GM18508 (cell line): ENCODE results near the gene RGS9.
A peak's percentile ranks its signal among the peaks of the same experiment; 100 is the strongest.
"Not testable (repeated sequence)": the region's sequence is repeated elsewhere in the genome, so short reads cannot be mapped to it uniquely, and the experiment has no call there.

Experiments
- ATAC-seq: cut with Tn5 transposase; IDR thresholded peaks from one replicate; pipeline ENCODE4 v1.9.1; 2021; ENCODE audit warnings: moderate number of reproducible peaks; ENCODE audit not compliant: insufficient read depth, unreplicated experiment

Gene RGS9

DNA sequence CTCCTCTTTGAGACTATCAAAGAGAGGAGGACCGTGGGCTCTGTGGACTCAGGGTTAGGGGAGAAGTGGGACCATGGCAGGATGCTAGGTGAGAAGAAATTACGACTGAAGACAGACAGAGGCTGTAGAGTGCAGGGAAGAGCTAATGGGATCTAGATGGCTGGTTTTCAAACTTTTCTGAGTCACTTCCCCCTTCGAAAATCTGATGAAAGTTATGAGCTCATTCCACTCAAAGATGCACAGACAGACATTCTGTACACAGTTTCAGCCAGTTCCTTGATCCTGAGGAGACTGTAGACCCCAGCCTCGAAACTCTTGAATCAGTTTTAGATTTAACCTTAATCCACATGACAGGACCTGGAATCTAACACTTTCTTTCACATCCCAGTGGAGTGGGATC, 40.7 kb downstream of the RGS9 start:
- ATAC-seq: no peak

DNA sequence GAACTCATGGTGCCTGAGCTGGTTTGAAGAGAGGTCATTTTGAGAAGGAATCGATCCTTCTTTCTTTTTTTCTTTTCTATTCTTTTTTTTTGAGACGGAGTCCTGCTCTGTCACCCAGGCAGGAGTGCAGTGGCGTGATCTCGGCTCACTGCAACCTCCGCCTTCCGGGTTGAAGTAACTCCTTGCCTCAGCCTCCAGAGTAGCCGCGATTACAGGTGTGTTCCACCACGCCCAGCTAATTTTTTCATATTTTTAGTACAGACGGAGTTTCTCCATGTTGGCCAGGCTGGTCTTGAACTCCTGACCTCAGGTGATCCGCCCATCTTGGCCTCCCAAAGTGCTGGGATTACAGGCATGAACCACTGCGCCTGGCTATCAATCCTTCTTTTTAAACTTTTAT, 43.1 kb downstream of the RGS9 start:
- not testable (repeated sequence) for ATAC-seq

DNA sequence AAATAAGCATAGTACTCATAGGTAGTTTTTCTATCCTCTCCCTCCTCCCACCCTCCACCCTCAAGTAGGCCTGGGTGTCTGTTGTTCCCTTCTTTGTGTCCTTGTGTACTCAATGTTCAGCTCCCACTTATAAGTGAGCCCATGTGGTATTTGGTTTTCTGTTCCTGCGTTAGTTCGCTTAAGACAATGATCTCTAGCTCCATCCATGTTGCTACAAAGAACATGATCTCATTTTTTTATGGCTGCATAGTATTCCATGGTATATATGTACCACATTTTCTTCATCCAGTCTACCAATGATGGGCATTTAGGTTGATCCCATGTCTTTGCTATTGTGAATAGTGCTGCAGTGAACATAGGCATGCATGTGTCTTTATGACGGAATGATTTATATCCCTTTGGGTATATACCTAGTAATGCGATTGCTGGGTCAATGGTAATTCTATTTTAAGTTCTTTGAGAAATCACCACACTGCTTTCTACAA, 43.6 kb downstream of the RGS9 start:
- ATAC-seq: not testable (repeated sequence)

DNA sequence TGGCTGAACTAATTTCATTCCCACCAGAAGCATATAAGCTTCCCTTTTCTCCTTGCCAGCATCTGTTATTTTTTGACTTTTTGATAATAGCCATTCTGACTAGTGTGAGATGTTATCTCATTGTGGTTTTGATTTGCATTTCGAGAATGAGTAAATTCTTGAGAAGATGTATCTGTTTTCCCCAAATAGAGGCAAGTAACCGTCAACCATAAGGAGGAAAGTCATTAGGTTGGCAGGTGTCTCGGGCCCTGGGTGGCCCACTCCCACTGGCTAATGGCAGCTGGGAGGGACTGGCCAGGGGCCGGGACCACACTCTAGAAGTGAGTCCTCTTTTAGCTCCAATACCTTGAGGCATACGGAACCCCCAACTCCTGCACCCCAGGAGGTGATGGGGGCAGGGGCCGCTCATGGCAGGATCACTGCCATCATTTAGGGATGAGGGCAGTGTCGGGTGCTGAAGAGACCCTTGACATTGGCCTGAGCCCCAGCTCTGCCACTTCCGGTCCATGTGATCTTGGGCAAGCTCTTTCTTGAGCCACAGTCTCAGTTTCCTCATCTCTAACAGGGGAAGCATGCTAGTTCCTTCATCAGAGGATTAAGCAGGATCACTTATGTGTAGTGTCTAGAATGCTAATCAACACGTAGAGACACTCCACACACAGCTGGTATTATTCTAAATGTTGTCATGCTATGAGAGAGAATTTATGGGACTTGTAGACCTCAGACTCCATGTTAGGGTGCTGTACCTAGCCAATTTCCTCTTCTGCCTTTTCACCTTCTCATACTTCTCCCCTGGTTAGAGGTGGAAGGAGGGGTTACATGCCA, 44.3 kb downstream of the RGS9 start:
- peak; percentile 49 for ATAC-seq

DNA sequence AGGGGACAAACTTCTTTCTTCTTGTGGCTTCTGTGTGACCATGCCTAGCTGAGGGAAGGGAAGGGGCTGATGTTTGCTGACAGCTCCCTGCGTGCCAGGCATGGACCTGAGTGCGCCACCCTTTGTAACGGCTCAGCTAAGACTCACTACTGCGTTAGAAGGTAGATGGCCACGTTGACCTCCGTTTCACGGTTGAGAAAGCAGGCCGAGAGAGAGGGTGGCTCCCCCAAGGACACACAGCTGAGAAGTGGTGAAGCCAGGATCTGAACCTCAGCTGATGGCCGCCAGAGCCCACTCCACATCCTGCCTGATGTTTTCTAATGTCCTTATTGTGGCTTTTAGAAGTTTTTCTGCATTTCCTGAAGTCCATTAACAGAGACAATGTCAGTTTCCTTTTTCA, 45.1 kb downstream of the RGS9 start:
- ATAC-seq: peak; percentile 26

DNA sequence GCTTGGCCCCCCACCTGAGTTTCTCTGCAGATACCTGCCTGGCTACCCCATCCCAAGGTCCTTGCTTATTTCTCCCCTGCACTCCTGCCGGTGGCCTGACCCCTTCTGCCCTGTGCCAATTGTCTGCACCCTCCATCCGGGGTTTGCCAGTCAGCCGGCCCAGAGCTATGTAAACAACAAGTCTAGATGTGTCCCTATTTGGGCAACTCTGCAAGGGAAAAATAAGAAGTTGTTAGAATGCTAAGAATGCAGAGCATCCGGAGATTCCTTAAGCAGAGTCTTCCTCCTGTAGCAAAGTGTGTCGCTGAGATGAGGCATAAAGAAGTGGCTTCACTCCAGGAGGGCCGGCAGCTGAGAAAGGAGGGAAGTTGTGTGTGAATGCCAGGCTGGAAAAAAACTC, 46.6 kb downstream of the RGS9 start:
- ATAC-seq: no peak

DNA sequence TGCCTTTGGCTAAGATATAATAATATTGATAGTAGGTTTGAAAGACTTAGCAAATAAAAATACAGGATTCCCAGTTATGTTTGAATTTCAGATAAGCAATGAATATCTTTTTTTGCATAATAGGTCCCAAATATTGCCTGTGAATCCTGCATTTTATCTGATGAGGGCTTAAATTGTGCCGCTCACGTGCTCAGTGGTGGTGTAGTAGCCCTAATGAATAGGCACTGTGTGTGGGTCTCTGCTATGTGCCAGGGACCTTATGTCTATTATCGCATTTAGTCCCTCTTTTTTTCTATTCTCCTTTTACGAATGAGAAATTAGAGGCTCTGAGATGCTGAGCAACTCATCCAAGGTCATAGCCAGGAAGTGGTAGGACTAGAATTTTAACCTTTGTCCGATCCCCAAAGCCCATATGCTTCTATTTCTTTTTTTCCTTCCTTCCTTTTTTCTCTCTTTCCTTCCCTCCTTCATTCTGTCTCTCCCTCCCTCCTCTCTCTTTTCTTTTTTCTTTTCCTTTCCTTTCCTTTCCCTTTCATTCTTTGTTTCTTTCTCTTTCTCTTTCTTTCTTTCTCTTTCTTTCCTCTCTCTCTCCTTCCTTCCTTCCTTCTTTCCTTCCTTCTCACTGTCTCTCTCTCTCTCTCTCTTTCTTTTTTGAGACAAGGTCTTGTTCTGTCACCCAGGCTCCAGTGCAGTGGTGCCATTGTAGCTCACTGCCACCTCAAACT, 47.2 kb downstream of the RGS9 start:
- ATAC-seq: no peak

DNA sequence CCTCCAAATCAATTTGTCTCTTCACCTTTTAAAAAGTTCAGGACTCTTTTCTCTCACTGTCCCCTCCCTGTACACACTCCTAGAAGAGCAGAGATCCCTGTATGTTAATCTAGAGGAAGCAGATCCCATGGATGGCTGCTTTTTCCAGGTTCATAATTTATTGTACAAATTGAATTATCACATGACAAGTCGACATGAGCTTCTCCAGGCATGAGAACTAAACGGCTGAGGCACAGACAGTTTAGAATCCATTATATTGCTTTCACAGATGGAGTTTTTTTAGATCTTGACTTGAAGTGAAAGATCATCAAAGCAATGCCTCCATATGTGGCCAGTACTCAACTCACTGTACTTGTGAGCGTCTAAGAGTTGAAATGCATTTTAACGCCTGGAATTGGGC, 47.9 kb downstream of the RGS9 start:
- ATAC-seq: no peak

DNA sequence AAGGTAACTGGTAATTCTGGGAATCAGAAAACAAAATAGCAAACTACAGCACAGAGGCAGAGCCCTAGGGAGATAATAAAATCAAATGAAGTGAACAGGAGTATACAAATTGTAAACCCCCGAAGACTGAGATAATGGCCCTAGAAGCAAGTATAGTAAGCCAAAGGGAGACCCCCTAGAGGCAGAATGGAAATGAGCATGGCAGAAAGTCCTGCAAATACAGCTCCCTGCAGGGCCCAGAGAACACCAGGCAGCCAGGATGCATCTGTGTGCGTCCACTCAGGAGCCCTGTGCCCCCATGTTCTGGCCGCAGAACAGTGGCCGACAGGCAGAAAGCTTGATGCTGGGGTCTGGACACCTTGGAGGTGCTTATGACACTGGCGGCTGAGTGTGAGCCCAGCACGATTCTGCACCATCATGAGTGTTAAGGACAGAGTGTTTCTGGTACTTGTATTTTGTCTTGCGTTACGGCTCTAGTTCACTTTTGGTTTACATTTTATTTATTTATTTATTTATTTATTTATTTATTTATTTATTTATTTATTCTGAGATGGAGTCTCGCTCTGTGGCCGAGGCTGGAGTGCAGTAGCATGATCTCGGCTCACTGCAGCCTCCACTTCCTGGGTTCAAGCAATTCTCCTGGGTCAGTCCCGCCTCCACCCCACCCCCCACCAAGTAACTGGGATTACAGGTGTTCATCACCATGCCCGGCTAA, 48.7 kb downstream of the RGS9 start:
- ATAC-seq: no peak

DNA sequence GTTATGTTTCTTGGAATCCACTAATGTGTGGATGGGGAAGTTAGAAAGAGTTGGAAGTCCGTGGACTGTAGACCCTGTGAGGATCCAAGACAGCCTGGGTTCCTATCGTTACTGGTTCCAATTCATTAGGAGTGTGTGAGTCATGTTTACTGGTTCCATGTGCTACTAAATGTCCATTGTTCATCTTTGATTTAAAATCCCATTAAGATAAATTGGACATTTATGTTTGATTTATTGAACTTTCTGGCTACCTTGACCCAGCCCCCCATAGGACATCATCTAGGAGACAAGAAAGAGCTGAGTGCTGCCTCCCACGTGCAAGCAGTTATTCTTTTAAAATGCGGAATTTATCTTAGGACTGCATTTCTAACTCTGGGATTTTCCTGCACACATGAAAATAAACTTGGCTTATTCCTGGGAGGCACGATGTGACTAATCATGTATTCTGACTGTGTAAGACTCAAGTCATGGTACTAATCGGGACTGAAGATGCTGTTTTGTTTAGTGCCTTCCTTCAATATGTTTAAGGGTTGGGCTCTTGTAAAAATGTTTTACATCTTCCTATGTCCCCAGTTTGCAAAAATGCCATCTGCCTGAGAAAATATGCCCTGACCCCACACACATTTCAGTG, 53.4 kb downstream of the RGS9 start:
- no peak for ATAC-seq

DNA sequence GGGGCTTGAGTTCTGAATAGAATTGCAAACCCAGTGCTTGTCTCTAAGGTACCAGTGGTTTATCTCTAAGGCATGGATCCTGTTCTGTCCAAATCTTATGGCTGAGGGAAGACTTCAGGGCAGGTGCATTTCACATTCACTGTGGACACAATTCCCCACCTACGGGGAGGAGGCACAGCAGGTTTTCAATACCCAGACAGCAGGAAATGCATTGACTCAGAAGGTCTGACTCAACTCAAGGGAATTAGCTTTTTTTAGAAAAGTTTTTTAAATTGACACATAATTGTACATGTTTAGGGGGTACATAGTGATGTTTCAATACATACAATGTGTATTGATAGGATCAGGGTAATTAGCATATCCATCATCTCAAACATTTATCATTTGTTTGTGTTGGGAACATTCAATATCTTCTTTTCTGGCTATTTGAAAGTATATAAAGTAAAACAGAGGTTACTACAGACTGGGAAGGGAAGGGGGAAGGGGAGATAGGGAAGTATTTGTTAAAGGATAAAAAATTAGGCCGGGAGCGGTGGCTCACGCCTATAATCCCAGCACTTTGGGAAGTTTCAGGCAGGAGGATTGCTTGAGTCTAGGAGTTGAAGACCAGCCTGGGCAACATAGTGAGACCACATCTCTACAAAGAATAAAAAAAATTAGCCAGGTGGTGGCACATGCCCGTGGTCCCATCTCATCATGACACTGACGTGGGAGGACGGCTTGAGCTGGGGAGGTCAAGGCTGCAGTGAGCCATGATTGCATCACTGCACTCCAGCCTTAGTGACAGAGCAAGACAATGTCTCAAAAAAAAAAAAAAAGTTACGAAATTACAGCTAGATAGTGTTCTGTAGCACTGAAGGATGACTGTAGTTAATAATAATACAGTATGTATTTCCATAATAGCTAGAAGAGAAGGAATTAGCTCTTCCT, 54.9 kb downstream of the RGS9 start:
- no peak for ATAC-seq

DNA sequence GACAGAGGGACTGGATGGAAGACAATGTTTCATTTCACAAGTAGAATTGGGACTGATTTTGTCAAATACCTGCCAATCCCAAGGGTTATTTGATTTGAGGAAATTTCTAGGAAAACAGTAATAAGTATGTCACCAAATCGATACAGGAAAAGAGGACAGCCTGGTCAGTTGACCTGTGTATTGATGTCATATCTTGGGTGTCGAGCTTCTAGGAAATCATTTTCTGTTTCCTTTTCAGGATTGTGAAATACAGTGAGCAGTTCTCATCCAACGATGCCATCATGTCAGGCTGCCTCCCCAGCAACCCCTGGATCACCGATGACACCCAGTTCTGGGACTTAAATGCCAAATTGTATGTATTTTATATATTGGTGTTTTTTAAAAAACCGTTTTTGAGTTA, 56.1 kb downstream of the RGS9 start:
- ATAC-seq: no peak

DNA sequence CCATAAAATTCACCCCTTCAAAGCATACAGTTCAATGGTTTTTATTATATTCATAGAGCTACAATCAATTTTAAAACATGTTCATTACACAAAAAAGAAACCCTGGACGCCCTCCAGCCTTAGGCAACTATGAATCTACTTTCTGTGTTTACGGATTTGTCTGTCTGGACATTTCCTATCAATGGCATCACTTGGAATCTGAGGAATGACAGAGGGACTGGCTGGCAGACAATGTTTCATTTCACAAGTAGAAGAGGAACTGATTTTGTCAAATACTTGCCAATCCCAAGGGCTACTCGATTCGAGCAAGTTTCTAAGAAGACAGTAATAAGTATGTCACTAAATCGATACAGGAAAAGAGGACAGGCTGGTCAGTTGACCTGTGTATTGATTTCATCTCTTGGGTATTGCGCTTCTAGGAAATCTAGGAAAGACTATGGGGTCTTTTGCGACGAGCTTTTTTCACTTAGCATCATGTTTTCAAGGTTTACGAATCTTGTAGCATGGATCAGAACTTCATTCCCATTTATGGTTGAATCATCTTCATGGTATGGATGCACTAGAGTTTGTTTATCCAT, 56.6 kb downstream of the RGS9 start:
- no peak for ATAC-seq

DNA sequence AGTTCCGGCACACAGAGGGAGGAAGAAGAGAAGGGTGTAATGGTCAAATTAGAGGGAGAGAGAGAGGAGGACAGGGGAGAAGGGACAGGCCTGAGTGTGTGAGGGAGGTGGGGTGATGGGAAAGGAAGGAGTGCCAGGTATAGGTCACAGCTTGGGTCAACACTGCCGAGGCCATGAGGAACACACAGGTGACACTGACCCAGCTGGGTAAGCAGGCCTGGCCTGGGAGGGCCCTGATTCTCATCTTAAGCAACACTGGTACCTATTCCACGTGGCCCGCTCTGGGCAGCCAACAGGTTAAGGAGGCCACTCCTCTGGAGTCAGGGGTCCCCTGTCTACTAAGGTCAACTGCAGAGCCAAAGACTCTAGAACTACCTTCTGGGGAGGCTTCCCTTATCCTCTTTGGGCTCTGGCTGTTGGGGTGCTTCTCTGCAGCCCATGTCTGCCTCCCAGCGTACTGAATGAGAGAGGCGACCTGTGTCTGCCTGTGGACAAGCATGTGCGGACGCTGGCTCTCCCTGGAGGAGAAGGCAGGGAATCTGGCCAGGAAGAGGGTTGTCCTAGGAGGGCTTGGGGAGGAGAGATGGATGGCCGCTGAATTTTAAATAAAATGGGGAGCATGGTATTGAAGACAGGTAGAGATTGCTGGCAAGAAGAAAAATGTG, 57.6 kb downstream of the RGS9 start:
- ATAC-seq: no peak

DNA sequence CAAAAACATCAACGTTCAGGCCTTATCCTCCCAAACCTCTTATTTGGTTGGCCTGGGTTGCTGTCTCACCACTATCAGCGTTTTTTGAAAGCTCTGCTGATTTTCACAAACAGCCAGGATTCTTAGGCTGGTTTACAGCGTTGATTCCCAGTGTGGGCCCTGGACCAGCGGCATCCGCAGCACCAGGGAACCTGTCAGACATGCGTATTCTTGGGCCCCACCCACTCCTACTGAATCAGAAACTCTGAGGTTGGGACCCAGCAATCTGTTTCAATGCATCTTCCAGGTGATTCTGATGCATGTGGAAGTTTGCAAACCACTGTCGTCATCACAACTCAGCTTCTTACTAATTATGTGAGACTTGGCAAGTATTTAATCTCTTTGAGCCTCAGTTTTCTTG, 58.5 kb downstream of the RGS9 start:
- no peak for ATAC-seq

DNA sequence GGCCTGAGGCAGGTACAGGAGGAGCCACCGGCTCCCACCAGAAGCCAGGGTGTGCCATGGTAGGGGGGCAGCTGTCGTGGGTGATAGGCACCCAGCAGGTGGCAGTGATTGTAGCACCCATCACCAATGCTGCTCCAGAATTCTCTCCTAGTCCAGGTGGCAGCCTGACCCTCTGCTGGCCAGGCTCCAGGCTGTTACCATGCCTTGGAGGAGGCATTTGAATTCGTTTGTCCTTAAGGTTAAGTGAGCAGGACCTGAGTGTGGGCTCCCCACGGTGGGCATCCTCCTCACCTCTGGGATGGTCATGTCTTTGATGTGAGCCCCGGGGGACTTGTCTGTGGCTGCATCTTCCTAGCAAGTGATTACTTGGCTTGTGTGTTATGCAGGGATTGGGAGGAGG, 59.4 kb downstream of the RGS9 start:
- ATAC-seq: no peak

DNA sequence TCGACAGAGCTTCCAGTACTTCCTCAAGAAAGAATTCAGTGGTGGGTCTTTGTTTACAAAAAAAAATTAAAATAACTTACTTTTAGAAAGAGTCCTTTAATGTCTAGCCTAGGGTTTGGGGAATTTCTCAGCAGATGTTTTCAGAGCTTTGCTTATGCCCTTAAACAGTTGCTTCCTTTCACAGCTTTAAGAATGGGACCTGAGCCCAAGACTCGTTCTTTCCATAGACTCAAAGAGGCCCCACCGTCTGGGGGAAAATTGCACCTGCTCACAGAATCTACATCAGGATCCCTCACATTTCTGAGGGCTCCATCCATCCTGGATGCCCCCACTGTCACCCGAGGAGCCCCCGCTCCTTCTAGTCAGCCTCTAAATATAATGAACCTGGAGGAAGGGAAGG, 60.0 kb downstream of the RGS9 start:
- ATAC-seq: no peak

DNA sequence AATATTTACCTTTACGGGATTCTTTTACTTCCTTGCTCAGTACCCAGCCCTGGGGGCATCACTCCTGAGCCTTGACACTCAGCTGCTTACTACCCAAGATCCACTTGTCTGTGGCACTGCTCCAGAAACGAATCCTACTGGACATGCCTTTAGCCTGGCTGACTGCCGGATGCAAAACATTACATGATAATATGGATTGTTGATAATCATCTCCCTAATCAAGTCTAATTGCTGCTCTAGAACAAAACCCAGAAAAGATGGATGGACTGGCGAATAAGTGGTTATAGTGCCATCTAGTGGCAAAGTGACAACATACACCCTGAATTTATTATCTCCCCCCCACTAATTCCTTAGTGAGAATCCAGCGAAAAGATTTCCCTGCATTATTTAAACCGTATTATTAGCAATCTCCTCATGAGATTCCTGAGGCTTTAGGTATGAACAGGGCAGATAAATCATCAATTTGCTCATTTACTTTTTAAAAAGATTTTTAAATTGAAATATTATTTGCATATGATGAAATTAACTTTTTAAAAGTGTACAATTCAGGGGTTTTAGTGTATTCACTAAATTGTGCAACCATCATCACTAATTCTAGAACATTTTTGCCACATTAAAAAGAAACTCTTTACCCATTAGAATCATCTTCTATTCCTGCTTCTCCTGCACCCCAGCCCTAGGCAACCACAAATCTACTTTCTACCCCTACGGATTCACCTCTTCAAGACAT, 61.6 kb downstream of the RGS9 start:
- no peak for ATAC-seq
